Breast epithelium (tissue), 4 donors: ENCODE results near the gene ZNF408. TPM values are rescaled to one million over a fixed set of nuclear protein-coding genes. Genes with fewer than 3 reads are reported as not detected.

Source experiments
- DNase-seq, 2 donors: peaks; one replicate each; pipeline ENCODE4 v3.0.0-alpha.2; 2019; ENCODE audit warnings: low spot score in 2 of 2
- H3K27ac ChIP-seq, 2 donors: fragments of 200-600 bp; sonication (generic) in 1 of 2; one replicate each; pipeline ENCODE4 v1.5.1; 2016 to 2019; ENCODE audit warnings: mild to moderate bottlenecking in 1 of 2
- H3K27me3 ChIP-seq, 2 donors: fragments of 200-600 bp; sonication (generic) in 1 of 2; one replicate each; pipeline versions ENCODE4 v1.5.1 to v1.6.0; 2017 to 2019; ENCODE audit warnings: control low read depth in 1 of 2, mild to moderate bottlenecking in 1 of 2
- H3K36me3 ChIP-seq: fragments of 200-600 bp; one replicate; pipeline ENCODE4 v1.5.1; 2019
- H3K4me1 ChIP-seq, 2 donors: fragments of 200-600 bp; sonication (generic); one replicate each; pipeline ENCODE4 v1.5.1; 2016 to 2019; ENCODE audit warnings: control low read depth in 1 of 2
- H3K4me3 ChIP-seq, 3 donors: fragments of 200-600 bp; sonication (generic); 1 replicate in 2 of 3; 2 replicates in 1 of 3; pipeline ENCODE4 v1.5.1; 2016 to 2019; ENCODE audit warnings: mild to moderate bottlenecking in 3 of 3, moderate library complexity in 2 of 3
- H3K9me3 ChIP-seq, 2 donors: fragments of 200-600 bp; sonication (generic) in 1 of 2; one replicate each; pipeline ENCODE4 v1.5.1; 2016 to 2019; ENCODE audit warnings: control low read depth in 1 of 2
- CTCF ChIP-seq, 3 donors: fragments of 450-650 bp; IDR thresholded peaks; one replicate each; pipeline ENCODE4 v1.5.1; 2016 to 2017; ENCODE audit warnings: antibody characterized with exemption in 3 of 3, mild to moderate bottlenecking in 3 of 3, moderate library complexity in 3 of 3
- POLR2A ChIP-seq: fragments of 450-650 bp; IDR thresholded peaks from one replicate; pipeline ENCODE4 v1.6.1; 2016; ENCODE audit warnings: antibody characterized with exemption, mild to moderate bottlenecking, moderate library complexity
- POLR2AphosphoS5 ChIP-seq, 3 donors: sonication (generic); formaldehyde crosslinking; IDR thresholded peaks; one replicate each; pipeline ENCODE4 v1.6.1; 2017; ENCODE audit warnings: antibody characterized with exemption in 3 of 3
- intact Hi-C: fragments of 100-400 bp; cut with DNase I; formaldehyde crosslinking; loops from one replicate; pipeline ENCODE4 v1.15.1; 2023; ENCODE audit warnings: low total_unique reads
- total RNA-seq, 3 donors: library from RNA; depleted of rRNA; stranded (reverse); fragments of >200 nt; gene quantifications; one replicate each; pipeline ENCODE4 v1.1.0, GENCODE V29; 2016

ZNF408 gene
- total RNA-seq, 3 donors from 2014 or later: 6.4 to 8.0 (median 7.5) TPM

GRCh38 chr11:46696212-46696558 lies 4.6 kb upstream of the ZNF408 start:
- Histone ChIP-seq H3K27ac (peak overlapping the region; percentile 25 to 86), H3K4me1 (peaks cover 13 to 16% of the 10 kb centered on the region in 2 donors), H3K27me3 (no peaks in the 10 kb centered on the region), H3K36me3 (no peaks in the 10 kb centered on the region), H3K4me3 (no peak overlapping the region), H3K9me3 (no peaks in the 10 kb centered on the region)
- intact Hi-C loops: no loop called here
- TF ChIP-seq CTCF (IDR thresholded peaks at IDR 0.05): no peak
- no peak for TF ChIP-seq POLR2A
- TF ChIP-seq POLR2AphosphoS5 (IDR thresholded peaks at IDR 0.05): no peak
- DNase-seq: no peak

GRCh38 chr11:46697303-46697702 lies 3.5 kb upstream of the ZNF408 start:
- Histone ChIP-seq H3K36me3 (no peaks in the 10 kb centered on the region), H3K9me3 (no peaks in the 10 kb centered on the region), H3K27me3 (no peaks in the 10 kb centered on the region), H3K4me3 (peak overlapping the region in 1 of 3 donors; percentile 31), H3K4me1 (peaks cover 13 to 23% of the 10 kb centered on the region in 2 donors), H3K27ac (peak overlapping the region; percentile 23 to 68)
- TF ChIP-seq POLR2AphosphoS5 (IDR thresholded peaks at IDR 0.05): no peak
- TF ChIP-seq POLR2A: no peak
- no peak for TF ChIP-seq CTCF (IDR thresholded peaks at IDR 0.05)
- DNase-seq: no peak
- intact Hi-C loops: no loop called here

- intact Hi-C loops: no loop called here
- H3K36me3 ChIP-seq: no peaks in the 10 kb centered on the region
- TF ChIP-seq CTCF (IDR thresholded peaks at IDR 0.05) (no peak), POLR2A (no peak), POLR2AphosphoS5 (IDR thresholded peaks at IDR 0.05) (no peak)
- DNase-seq: no peak
- H3K4me3 ChIP-seq: peak overlapping the region in 1 of 3 donors; percentile 31
- peak overlapping the region; percentile 23 to 68 for H3K27ac ChIP-seq
- no peaks in the 10 kb centered on the region for H3K9me3 ChIP-seq
- H3K4me1 ChIP-seq: peaks cover 13 to 23% of the 10 kb centered on the region in 2 donors
- H3K27me3 ChIP-seq: no peaks in the 10 kb centered on the region
Measured at GRCh38 chr11:46697723-46698122, 3.1 kb upstream of the ZNF408 start.

GRCh38 chr11:46698597-46698996 lies 2.2 kb upstream of the ZNF408 start:
- no peak for TF ChIP-seq POLR2AphosphoS5 (IDR thresholded peaks at IDR 0.05)
- TF ChIP-seq CTCF (IDR thresholded peaks at IDR 0.05): no peak
- no peak for TF ChIP-seq POLR2A
- intact Hi-C loops: no loop called here
- H3K9me3 ChIP-seq: no peaks in the 10 kb centered on the region
- peak overlapping the region in 1 of 3 donors; percentile 89 for H3K4me3 ChIP-seq
- H3K27me3 ChIP-seq: no peaks in the 10 kb centered on the region
- H3K36me3 ChIP-seq: no peaks in the 10 kb centered on the region
- no peak for DNase-seq
- no peak overlapping the region for H3K27ac ChIP-seq
- H3K4me1 ChIP-seq: peaks cover 13 to 23% of the 10 kb centered on the region in 2 donors

GRCh38 chr11:46701078-46701654 lies 335 bp downstream of the ZNF408 start:
- Histone ChIP-seq H3K4me1 (peaks cover 13 to 23% of the 10 kb centered on the region in 2 donors), H3K4me3 (peak overlapping the region; percentile 82 to 100 (median 89)), H3K9me3 (no peaks in the 10 kb centered on the region), H3K27ac (peak overlapping the region; percentile 90 to 96), H3K27me3 (no peaks in the 10 kb centered on the region), H3K36me3 (peaks cover 20% of the 10 kb centered on the region)
- TF ChIP-seq CTCF (IDR thresholded peaks at IDR 0.05) (no peak), POLR2A (no peak), POLR2AphosphoS5 (IDR thresholded peaks at IDR 0.05) (no peak)
- intact Hi-C loops: no loop called here
- DNase-seq: no peak
